Measurements from ENCODE around the gene LCN6. TPM values are rescaled to one million over a fixed set of nuclear protein-coding genes. Genes with fewer than 3 reads are reported as not detected.
"Not testable (repeated sequence)": the region's sequence is repeated elsewhere in the genome, so short reads cannot be mapped to it uniquely, and the experiment has no call there.

Gene LCN6
- total and polyA plus RNA-seq, 7 donors, result 0.44 to 15.0 (median 10.7) TPM

DNA sequence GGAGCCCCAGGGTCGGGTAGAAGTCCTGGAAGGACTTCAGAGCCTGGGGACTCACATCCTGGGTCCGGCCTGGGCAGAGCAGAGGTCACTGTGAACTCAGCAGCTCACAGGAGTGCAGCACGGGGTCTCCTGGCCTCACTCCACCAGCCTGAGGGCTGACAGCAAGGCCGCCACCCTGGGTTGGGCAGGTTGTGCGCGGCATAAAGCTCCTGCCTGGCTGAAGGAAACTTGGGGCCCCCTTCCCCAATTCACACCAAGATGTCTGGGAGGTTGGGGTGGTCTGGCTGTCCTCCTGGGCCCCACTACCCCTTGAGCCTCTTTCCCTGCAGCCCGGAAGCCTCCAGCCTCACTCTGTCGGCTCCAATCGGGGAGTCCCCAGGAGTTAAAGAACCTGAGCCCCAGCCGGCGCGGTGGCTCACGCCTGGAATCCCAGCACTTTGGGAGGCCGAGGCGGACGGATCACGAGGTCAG lies 13.9 kb upstream of the LCN6 start:
- TF ChIP-seq, protein P1, sequence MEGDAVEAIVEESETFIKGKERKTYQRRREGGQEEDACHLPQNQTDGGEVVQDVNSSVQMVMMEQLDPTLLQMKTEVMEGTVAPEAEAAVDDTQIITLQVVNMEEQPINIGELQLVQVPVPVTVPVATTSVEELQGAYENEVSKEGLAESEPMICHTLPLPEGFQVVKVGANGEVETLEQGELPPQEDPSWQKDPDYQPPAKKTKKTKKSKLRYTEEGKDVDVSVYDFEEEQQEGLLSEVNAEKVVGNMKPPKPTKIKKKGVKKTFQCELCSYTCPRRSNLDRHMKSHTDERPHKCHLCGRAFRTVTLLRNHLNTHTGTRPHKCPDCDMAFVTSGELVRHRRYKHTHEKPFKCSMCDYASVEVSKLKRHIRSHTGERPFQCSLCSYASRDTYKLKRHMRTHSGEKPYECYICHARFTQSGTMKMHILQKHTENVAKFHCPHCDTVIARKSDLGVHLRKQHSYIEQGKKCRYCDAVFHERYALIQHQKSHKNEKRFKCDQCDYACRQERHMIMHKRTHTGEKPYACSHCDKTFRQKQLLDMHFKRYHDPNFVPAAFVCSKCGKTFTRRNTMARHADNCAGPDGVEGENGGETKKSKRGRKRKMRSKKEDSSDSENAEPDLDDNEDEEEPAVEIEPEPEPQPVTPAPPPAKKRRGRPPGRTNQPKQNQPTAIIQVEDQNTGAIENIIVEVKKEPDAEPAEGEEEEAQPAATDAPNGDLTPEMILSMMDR (IDR thresholded peaks at IDR 0.05), result no peak
- DNase-seq (peak in 1 of 2 donors; percentile 52), ATAC-seq (no peak)
- Histone ChIP-seq H3K9me3 (no peaks in the 10 kb centered on the region), H3K27ac (no peak overlapping the region), H3K4me1 (peaks cover 11% of the 10 kb centered on the region), H3K4me3 (no peak overlapping the region), H3K27me3 (ENCODE audit: insufficient read depth in 3 of 3, low read length in 2 of 3) (no peaks in the 10 kb centered on the region), H3K36me3 (ENCODE audit: insufficient read depth in 1 of 2, low read depth in 1 of 2) (no peaks in the 10 kb centered on the region)
- intact Hi-C loops (cut with DNase I), result no loop called here
- WGBS, 3 donors, result 80 to 86% (median 82%) methylated on average over 17 of the region's 17 CpGs

DNA sequence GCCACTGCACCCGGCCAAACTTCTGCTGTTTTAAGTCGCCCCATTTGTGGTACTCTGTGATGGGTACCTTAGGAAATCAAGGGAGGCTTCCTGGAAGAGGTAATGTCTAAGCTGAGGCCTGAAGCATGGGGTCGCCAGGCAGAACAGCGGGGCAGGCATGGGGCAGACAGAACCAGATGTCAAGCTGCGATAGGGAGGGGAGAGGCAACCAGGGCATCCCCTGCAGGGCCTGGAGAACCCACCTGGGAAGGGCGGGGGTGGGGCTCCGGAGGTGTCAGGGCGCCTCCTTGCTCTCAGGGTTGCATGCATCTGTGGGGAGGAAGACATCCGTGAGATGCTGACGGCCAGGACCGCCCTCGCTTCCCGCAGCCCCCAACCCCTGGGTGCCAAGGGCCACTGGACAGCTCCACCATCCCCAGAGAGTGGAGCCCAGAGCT lies 13.2 kb upstream of the LCN6 start:
- DNase-seq, result peak in 1 of 2 donors; percentile 47
- TF ChIP-seq, protein P1 (IDR thresholded peaks at IDR 0.05), result no peak

DNA sequence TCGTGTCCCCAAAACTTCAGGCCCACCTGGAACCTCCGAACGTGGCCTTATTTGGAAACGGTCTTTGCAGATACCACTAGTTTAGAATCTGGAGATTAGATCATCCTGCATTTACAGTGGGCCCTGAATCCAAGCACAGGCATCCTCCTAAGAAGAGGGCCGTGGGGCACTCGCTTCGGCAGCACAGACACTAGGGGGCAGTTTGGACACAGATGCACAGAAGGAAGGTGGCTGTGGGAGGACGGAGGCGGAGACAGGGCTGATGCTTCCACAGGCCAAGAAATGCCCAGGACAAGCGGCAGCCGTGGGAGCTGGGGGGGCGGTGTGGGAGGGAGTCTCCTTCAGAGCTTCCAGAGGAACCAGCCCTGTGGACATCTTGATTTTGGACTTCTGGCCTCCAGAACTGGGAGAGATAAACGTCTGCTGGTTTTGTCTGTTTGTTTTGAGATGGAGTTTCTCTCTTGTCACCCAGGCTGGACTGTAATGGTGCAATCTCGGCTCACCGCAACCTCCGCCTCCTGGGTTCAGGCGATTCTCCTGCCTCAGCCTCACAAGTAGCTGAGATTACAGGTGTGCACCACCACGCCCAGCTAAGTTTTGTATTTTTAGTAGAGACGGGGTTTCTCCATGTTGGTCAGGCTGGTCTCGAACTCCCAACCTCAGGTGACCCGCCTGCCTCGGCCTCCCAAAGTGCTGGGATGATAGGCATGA lies 12.7 kb upstream of the LCN6 start:
- peak in 1 of 2 donors; percentile 56 for DNase-seq
- H3K27me3 ChIP-seq (ENCODE audit: insufficient read depth in 3 of 3, low read length in 2 of 3); H3K9me3 ChIP-seq; H3K36me3 ChIP-seq (ENCODE audit: insufficient read depth in 1 of 2, low read depth in 1 of 2); H3K4me3 ChIP-seq; ATAC-seq; H3K27ac ChIP-seq; intact Hi-C loops (cut with DNase I): not testable (repeated sequence)
- 45 to 56% (median 47%) methylated on average over 22 of the region's 22 CpGs for WGBS, 3 donors
- peaks cover 11% of the 10 kb centered on the region for H3K4me1 ChIP-seq

More for the DNA sequence above, 13.2 kb upstream of the LCN6 start:
- H3K4me1 ChIP-seq, result peaks cover 11% of the 10 kb centered on the region
- no peak overlapping the region for H3K4me3 ChIP-seq
- ATAC-seq, result no peak
- H3K27ac ChIP-seq, result no peak overlapping the region
- 79 to 84% (median 82%) methylated on average over 13 of the region's 13 CpGs for WGBS, 3 donors
- intact Hi-C loops (cut with DNase I), result no loop called here
- H3K27me3 ChIP-seq (ENCODE audit: insufficient read depth in 3 of 3, low read length in 2 of 3), result no peaks in the 10 kb centered on the region
- no peaks in the 10 kb centered on the region for H3K9me3 ChIP-seq
- H3K36me3 ChIP-seq (ENCODE audit: insufficient read depth in 1 of 2, low read depth in 1 of 2), result no peaks in the 10 kb centered on the region

DNA sequence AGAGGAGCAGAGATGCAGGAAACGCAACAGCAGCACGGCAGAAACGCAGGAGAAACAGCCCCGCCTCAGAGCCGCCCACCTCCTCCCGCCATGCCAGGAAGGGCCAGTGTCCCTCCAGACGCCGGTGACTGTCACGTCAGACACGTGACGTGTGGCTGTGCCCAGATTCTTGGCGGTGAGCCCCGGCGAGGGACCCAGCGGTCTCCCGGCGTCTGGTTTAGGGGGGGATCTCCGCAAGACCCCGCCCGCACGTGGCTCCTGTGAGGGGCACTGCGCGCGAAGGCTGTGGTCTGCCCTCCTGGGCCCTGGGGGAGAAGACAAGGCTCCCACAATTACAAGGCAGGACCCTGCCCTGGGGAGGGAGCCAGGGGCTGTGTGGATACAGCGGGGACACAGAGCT lies 12.1 kb upstream of the LCN6 start:
- peak in 1 of 2 donors; percentile 52 for DNase-seq
- H3K27me3 ChIP-seq (ENCODE audit: insufficient read depth in 3 of 3, low read length in 2 of 3), result no peaks in the 10 kb centered on the region
- no peak for ATAC-seq
- intact Hi-C loops (cut with DNase I), result no loop called here
- H3K9me3 ChIP-seq, result no peaks in the 10 kb centered on the region
- H3K27ac ChIP-seq, result no peak overlapping the region
- H3K36me3 ChIP-seq (ENCODE audit: insufficient read depth in 1 of 2, low read depth in 1 of 2), result no peaks in the 10 kb centered on the region
- TF ChIP-seq, protein P1 (IDR thresholded peaks at IDR 0.05), result no peak
- H3K4me3 ChIP-seq, result no peak overlapping the region
- H3K4me1 ChIP-seq, result peaks cover 11% of the 10 kb centered on the region
- WGBS, 3 donors, result 61 to 72% (median 62%) methylated on average over 25 of the region's 25 CpGs

DNA sequence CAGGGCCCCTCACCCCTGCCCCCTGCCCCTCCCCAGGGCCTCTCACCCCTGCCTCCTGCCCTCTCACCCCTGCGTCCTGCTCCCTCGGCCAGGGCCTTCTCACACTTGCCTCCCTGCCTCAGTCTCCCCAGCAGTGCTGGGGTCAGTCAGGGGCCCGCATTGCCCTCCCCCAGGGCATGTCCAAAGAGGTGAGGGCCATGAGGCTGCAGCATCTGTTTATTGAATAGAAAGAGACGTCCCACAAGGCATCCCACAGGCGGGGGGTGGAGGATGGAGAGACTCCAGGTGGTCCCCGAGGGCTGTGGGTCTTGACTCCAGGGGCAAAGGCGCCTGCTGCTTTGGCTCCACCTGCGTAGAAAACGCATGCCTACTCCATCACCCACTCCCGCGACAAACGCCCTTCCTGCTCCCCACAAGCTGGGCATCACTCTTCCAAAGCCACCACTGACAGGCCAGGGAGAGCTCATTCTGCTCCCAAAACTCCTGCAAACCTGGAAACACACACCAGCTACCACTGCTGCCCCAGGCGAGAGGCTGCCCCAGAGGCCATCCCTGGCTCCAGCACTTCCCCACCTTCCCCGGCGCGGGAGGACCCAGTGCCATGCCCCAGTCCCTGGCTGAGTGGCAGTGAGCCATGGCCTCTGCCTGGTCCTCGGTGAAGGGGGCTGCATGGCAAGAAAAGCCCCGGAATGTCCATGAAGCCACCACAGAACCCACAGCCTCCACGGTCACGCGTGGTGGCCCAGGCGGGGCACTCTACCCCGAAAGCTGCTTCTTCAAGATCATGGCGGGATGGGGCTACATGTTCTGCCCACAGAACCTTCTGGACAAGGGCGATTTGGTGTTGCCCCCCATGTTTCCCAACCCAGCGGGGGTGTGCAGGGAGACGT lies 11.4 kb upstream of the LCN6 start:
- Histone ChIP-seq H3K4me1 (peaks cover 11% of the 10 kb centered on the region), H3K9me3 (no peaks in the 10 kb centered on the region), H3K36me3 (ENCODE audit: insufficient read depth in 1 of 2, low read depth in 1 of 2) (no peaks in the 10 kb centered on the region), H3K4me3 (no peak overlapping the region), H3K27ac (no peak overlapping the region), H3K27me3 (ENCODE audit: insufficient read depth in 3 of 3, low read length in 2 of 3) (no peaks in the 10 kb centered on the region)
- intact Hi-C loops (cut with DNase I), result no loop called here
- no peak for ATAC-seq
- TF ChIP-seq, protein P1 (IDR thresholded peaks at IDR 0.05), result no peak
- WGBS, 3 donors, result 85 to 87% (median 85%) methylated on average over 27 of the region's 27 CpGs
- peak in 1 of 2 donors; percentile 40 for DNase-seq

Measured in psoas muscle (tissue), 8 donors.